ENCODE results near the gene SLC37A1. TPM values are rescaled to one million over a fixed set of nuclear protein-coding genes. Genes with fewer than 3 reads are reported as not detected.

SLC37A1 gene
- total and polyA plus RNA-seq, 9 of the 15 experiments (the other 6 are each of a cell fraction or from before 2014, with no cell fraction given) = 0.06 to 3.4 (median 0.40) TPM

GRCh38 chr21:42486072-42486471 is 27.6 kb upstream of the SLC37A1 start:
- H3K9me1 ChIP-seq (ENCODE audit: control insufficient read depth, insufficient read depth, low read length) = no peaks in the 10 kb centered on the region
- H3K4me3 ChIP-seq = no peak overlapping the region
- no peak for DNase-seq (ENCODE audit: extremely low read depth in 1 of 4, low spot score in 3 of 4)
- no peak overlapping the region for H3K27ac ChIP-seq (ENCODE audit: extremely low read depth, low read depth, low read length)
- ChIA-PET POLR2A (no interaction called here), CTCF (ENCODE audit: low intra/inter-chr PET ratio) (no interaction called here)
- H3K27me3 ChIP-seq (ENCODE audit: control insufficient read depth in 2 of 2, insufficient read depth in 2 of 2, low read length in 2 of 2) = peaks cover 44 to 47% of the 10 kb centered on the region in 2 experiments
- intact Hi-C loops (cut with micrococcal nuclease) = no loop called here
- H4K20me1 ChIP-seq (replicated peaks; ENCODE audit: control insufficient read depth, insufficient read depth, low read length) = no peaks in the 10 kb centered on the region
- in situ Hi-C loops (cut with MboI) = no loop called here
- H3K4me2 ChIP-seq (ENCODE audit: insufficient read depth, low read length) = no peak overlapping the region
- H3K9ac ChIP-seq (ENCODE audit: insufficient read depth in 1 of 2, low read depth in 2 of 2, low read length in 2 of 2) = no peak overlapping the region
- H3K36me3 ChIP-seq (ENCODE audit: control insufficient read depth, insufficient read depth, low read length) = no peaks in the 10 kb centered on the region
- no peaks in the 10 kb centered on the region for H3K79me2 ChIP-seq (ENCODE audit: control insufficient read depth, insufficient read depth, low read length)
- WGBS (ENCODE audit: insufficient coverage, low coverage, missing lambda C conversion rate) = 2% methylated on average over 6 of the region's 6 CpGs
- H3K9me3 ChIP-seq (replicated peaks; ENCODE audit: control insufficient read depth, insufficient read depth, low read depth, low read length) = no peaks in the 10 kb centered on the region
- no peak for FAIRE-seq
- H3K4me1 ChIP-seq (replicated peaks in 1 of 2; ENCODE audit: control insufficient read depth in 2 of 2, insufficient read depth in 2 of 2, low read length in 2 of 2) = peaks cover 0 to 4% of the 10 kb centered on the region in 2 experiments; a peak in 2 of 5 replicates
- no TSS peak for BruUV-seq (replicated peaks)
- H2AFZ ChIP-seq (ENCODE audit: low read depth, low read length) = no peak overlapping the region
- ATAC-seq = no peak
- TF ChIP-seq, protein P1, sequence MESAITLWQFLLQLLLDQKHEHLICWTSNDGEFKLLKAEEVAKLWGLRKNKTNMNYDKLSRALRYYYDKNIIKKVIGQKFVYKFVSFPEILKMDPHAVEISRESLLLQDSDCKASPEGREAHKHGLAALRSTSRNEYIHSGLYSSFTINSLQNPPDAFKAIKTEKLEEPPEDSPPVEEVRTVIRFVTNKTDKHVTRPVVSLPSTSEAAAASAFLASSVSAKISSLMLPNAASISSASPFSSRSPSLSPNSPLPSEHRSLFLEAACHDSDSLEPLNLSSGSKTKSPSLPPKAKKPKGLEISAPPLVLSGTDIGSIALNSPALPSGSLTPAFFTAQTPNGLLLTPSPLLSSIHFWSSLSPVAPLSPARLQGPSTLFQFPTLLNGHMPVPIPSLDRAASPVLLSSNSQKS (CRISPR knock-in tag; IDR thresholded peaks at IDR 0.05) = no peak
- TF ChIP-seq CBX1 (IDR thresholded peaks at IDR 0.05; ENCODE audit: low read depth) (no peak), ZNF586 (CRISPR knock-in tag; conservative IDR thresholded peaks at IDR 0.05) (no peak), SIN3B (IDR thresholded peaks at IDR 0.05; ENCODE audit: low read depth) (no peak), MGA (IDR thresholded peaks at IDR 0.05) (no peak)
- TF ChIP-seq, protein P2, sequence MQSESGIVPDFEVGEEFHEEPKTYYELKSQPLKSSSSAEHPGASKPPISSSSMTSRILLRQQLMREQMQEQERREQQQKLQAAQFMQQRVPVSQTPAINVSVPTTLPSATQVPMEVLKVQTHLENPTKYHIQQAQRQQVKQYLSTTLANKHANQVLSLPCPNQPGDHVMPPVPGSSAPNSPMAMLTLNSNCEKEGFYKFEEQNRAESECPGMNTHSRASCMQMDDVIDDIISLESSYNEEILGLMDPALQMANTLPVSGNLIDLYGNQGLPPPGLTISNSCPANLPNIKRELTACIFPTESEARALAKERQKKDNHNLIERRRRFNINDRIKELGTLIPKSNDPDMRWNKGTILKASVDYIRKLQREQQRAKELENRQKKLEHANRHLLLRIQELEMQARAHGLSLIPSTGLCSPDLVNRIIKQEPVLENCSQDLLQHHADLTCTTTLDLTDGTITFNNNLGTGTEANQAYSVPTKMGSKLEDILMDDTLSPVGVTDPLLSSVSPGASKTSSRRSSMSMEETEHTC (IDR thresholded peaks at IDR 0.05) = no peak

Measured in K562 (cell line).